Muscle of back (tissue), 11 donors: ENCODE data around the gene NEBL. TPM values are rescaled to one million over a fixed set of nuclear protein-coding genes. Genes with fewer than 3 reads are reported as not detected.
A peak's percentile ranks its signal among the peaks of the same experiment; 100 is the strongest.

Experiments used
- DNase-seq, 3 donors: peaks; one replicate each; pipeline versions ENCODE4 v3.0.0 to v3.0.0-alpha.2; 2013
- polyA plus RNA-seq, 10 donors: library from polyadenylated mRNA; unstranded; fragments of 120-200 nt; gene quantifications; one replicate each; pipeline ENCODE4 v1.2.1, GENCODE V29; 2013; ENCODE audit not compliant: insufficient read length in 10 of 10

Gene NEBL
- polyA plus RNA-seq, 10 donors = 1.4 to 8.1 (median 2.2) TPM

- no peak for DNase-seq
These were observed 11.3 kb upstream of the NEBL start for GRCh38 chr10:20908391-20908790.

- DNase-seq = no peak
These were observed 6.7 kb upstream of the NEBL start for GRCh38 chr10:20903635-20904390.

- DNase-seq = no peak
These were observed 4.0 kb upstream of the NEBL start for GRCh38 chr10:20901110-20901509.

GRCh38 chr10:20898866-20899535 is 1.9 kb upstream of the NEBL start:
- DNase-seq = peak in 1 of 3 donors; percentile 63

GRCh38 chr10:20893297-20893696 is 3.8 kb downstream of the NEBL start:
- DNase-seq = no peak

GRCh38 chr10:20892796-20893195 is 4.3 kb downstream of the NEBL start:
- no peak for DNase-seq

GRCh38 chr10:20892011-20892585 is 5.0 kb downstream of the NEBL start:
- DNase-seq = no peak

GRCh38 chr10:20891338-20891714 is 5.8 kb downstream of the NEBL start:
- DNase-seq = peak in 1 of 3 donors; percentile 42

GRCh38 chr10:20890491-20891337 is 6.4 kb downstream of the NEBL start:
- peak in 1 of 3 donors; percentile 16 for DNase-seq

GRCh38 chr10:20890009-20890408 is 7.1 kb downstream of the NEBL start:
- no peak for DNase-seq

- peak in 2 of 3 donors; percentile 24 to 46 for DNase-seq
These were observed 8.3 kb downstream of the NEBL start for GRCh38 chr10:20888620-20889330.

- DNase-seq = no peak
These were observed 9.2 kb downstream of the NEBL start for GRCh38 chr10:20887706-20888555.

- DNase-seq = no peak
These were observed 11.4 kb downstream of the NEBL start for GRCh38 chr10:20885678-20886077.

GRCh38 chr10:20883552-20883951 is 13.6 kb downstream of the NEBL start:
- DNase-seq = no peak

- no peak for DNase-seq
These were observed 15.0 kb downstream of the NEBL start for GRCh38 chr10:20882091-20882490.

- no peak for DNase-seq
These were observed 18.0 kb downstream of the NEBL start for GRCh38 chr10:20879136-20879535.

- DNase-seq = no peak
These were observed 18.8 kb downstream of the NEBL start for GRCh38 chr10:20877986-20878983.

GRCh38 chr10:20877554-20877953 is 19.6 kb downstream of the NEBL start:
- no peak for DNase-seq

GRCh38 chr10:20874261-20874660 is 22.9 kb downstream of the NEBL start:
- DNase-seq = no peak
